HG02970 (cell line): ENCODE results near the gene VWA5B2.

ENCODE experiments used
- ATAC-seq: cut with Tn5 transposase; IDR thresholded peaks from one replicate; pipeline ENCODE4 v1.9.1; 2021; ENCODE audit warnings: mild to moderate bottlenecking, moderate library complexity, moderate number of reproducible peaks; ENCODE audit not compliant: unreplicated experiment, low FRiP score

The VWA5B2 gene

DNA sequence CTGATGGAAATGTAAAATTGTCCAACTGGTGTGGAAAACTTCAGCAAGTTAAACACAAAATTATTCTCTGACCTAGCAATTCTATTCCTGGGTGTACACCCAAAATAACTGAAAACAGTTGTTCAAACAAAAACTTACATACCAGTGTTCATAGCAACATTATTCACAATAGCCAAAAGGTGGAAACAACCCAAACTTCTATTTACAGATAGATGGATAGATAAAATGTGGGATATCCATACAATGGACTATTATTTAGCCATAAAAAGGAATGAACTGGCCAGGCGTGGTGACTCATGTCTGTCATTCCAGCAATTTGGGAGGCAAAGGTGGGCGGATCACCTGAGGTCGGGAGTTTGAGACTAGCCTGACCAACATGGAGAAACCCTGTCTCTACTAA is 6.9 kb upstream of the VWA5B2 start:
- ATAC-seq = no peak

GRCh38 chr3:184223946-184224345 is 5.4 kb upstream of the VWA5B2 start:
- no peak for ATAC-seq

GRCh38 chr3:184227481-184227935 is 1.9 kb upstream of the VWA5B2 start:
- ATAC-seq = no peak

DNA sequence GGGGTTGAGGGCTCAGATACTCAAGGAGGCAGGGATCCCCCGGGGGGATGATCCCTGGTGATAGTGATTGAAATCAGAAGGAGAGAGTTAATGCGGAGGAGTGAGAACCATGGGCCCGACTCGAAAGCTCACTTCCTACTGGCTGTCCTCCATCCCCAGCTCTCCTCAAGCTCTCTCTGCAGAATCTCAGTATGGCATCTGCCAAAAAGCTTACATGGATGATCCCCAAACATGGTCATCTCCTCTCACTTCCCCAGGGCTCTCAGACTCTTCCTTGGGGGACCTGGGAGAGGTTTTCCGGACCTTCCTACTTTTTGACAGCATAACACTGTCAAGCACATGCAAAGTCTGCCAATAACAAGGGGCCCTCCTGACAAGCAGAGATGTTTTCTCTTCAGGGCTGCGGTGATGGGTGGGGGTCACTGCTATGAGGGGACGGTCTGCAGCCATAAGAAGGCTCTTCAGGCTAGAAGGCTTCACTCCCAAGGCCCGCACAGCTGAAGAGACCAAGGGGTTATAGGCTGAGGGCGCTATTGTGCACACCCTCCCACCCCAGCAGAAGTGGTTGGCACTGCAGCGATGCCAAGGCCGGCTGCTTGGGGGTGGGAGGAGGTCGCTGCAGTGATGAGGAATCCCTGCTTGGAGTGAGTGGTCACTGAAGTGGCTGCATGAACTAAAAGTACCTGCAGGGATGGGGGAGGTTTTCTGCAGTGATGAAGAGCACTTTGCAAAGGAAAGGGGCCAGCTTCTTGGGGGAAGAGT is 828 bp upstream of the VWA5B2 start:
- no peak for ATAC-seq

GRCh38 chr3:184230081-184230602 is 757 bp downstream of the VWA5B2 start:
- ATAC-seq = no peak

DNA sequence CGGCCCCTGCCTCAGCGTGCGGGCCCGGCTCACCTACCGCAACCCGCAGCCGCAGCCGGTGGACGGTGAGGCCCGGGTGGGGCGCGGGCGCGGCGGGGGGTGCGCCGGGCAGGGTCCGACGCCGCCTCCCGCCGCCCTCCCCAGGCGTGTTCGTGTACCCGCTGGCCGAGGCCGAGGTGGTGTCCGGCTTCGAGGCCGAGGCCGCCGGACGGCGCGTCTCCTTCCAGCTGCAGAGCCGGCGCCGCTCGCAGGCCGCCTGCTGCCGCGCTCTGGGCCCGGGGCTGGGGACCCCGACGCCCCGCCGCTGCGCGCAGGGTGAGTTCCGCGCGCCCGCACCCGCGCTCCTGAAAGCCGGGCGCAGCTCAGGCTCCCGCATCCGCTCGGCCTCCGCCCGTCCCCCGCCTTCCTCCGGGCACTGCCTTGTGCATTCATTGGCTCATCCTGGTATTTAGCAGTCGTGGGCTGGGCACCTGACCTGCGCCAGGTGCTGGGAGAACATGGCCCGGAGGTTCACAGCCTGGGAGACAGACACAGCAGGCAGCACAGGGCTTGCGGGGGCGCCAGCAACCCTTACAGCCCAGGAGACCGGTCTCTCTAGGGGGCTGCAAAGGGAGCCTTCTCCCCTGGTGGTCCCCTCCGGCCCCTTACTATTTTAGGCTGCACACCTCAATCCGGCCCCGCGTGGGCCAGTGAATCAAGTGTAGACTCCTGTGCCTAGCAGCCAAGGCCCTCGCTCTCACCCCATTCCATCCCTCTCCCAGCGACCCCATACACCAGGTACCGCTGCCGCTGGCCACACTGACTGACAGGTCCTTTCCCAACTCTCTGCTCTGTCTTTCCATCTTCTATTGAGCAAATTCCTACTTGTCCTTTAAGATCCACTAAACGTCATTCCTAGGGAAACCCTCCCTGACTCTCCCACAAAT is 1.5 kb downstream of the VWA5B2 start:
- no peak for ATAC-seq

DNA sequence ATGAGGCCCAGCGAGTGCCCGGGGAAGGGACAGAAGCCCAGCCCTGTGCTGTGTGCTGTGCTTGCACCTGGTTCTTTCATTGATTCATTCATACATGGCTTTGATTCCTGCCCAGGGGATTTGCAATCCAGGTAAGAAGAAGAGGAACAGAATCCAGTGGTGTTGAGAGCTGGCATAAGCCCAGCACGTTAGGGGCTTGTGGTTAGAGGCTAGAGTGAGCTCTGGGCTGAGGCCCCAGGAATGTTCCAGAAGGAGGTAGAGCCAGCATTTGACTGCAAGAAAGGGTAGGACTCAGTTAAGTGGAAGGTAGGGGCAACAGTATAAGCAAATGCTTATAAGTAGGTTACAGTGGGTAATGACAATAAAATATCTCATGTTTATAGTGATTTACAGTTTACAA is 2.3 kb downstream of the VWA5B2 start:
- ATAC-seq = no peak

GRCh38 chr3:184233127-184233843 is 3.9 kb downstream of the VWA5B2 start:
- no peak for ATAC-seq

GRCh38 chr3:184234224-184234623 is 4.8 kb downstream of the VWA5B2 start:
- ATAC-seq = no peak

DNA sequence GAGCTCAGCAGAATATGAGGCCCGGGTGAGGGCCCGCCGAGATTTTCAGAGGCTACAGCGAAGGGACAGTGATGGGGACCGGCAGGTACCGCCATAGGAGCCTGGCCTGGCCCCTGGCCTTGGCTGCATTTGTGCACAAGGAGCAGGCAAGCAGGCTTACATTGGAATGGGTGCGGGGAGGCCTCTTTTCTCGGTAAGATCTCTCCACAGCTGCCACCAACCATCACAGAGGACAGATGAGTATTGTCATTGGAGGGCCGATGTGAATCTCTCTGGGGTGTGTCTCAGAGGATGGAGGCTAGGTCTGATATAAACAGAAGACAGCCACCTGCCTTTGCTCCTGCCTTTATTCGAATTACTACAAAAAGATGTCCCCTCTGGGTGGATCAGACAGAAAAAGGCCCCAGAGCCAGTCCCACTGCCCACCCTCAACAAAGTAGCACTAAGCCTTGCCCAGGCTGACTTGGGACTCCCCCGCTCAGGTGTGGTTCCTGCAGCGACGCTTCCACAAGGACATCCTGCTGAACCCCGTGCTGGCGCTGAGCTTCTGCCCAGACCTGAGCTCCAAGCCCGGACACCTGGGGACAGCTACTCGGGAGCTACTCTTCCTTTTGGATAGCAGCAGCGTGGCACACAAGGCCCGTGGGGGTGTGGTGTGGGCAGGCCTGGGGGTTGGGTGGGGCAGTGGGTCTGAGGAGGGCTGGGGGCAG is 5.4 kb downstream of the VWA5B2 start:
- ATAC-seq = no peak

- no peak for ATAC-seq
Measured at GRCh38 chr3:184235381-184236032, 6.1 kb downstream of the VWA5B2 start.

GRCh38 chr3:184236033-184236410 is 6.6 kb downstream of the VWA5B2 start:
- ATAC-seq = no peak

GRCh38 chr3:184236636-184237035 is 7.3 kb downstream of the VWA5B2 start:
- ATAC-seq = no peak

DNA sequence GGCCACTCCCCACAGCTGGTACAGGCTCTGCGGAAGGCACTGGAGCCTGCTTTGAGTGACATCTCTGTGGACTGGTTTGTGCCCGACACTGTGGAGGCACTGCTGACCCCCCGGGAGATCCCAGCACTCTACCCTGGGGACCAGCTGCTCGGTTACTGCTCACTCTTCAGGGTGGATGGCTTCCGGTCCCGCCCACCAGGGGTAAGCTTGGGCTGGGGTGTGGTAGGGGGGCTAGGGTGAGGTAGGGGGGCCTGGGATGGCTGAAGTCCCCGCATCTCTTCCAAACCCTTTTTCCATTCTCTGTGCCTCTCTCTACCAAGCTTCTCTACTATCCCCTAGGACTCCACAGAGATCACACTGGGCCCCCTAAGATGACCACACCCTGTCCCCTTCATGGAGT is 7.8 kb downstream of the VWA5B2 start:
- ATAC-seq = no peak

DNA sequence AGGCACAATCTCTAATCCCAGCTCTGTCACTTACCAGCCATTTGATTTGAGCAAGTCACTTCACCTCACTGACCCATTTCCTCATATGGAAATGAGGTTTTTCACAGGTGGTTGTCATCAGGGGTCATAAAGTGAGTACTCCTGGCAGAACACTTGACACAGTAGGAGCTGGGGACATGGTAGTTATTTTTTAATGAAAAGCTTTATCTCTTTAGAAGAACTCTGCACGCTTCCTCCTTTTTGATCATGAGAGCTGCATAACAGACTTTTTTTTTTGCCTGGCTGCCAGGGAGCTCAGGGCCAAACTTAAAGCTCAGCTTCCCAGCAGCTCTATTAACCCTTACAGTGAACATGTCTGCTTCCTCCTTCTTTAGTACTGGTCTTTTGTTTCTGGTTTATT is 8.4 kb downstream of the VWA5B2 start:
- no peak for ATAC-seq

GRCh38 chr3:184238246-184238818 is 8.9 kb downstream of the VWA5B2 start:
- ATAC-seq = no peak

DNA sequence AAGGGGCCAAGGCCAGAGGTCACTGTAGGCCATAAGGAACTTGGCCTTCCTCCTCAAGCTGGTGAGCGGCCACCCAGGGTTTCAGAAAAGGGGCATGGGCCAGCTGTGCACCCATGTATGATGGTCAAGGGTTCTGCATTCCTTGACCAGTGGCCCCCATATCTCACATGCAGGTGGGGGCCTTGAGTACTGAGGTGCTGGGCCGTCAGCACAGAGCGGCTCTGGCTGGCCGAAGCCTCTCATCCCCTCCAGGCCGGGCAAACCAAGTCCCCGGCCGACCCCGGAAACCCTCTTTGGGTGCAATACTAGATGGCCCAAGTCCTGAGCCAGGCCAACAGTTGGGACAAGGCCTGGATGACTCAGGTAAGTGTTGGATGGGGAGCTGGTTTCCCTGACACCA is 9.8 kb downstream of the VWA5B2 start:
- ATAC-seq = no peak

GRCh38 chr3:184239708-184240107 is 10.3 kb downstream of the VWA5B2 start:
- ATAC-seq = no peak
